ENCODE measurements around the gene THSD8.

DNA sequence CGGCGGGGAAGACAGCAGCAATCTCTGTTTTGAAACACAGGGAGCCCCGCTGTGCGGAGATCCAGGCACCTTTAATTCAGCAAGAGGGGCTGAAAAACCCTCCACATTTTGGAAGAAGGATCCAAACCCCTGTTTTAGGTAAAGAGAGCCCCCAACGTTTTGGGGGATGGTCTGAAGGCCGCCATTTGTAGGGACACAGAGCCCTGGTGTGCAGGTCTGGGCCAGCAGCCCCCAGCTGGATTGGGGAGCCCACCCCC is 23.0 kb upstream of the THSD8 start:
- TF ChIP-seq, protein P1, sequence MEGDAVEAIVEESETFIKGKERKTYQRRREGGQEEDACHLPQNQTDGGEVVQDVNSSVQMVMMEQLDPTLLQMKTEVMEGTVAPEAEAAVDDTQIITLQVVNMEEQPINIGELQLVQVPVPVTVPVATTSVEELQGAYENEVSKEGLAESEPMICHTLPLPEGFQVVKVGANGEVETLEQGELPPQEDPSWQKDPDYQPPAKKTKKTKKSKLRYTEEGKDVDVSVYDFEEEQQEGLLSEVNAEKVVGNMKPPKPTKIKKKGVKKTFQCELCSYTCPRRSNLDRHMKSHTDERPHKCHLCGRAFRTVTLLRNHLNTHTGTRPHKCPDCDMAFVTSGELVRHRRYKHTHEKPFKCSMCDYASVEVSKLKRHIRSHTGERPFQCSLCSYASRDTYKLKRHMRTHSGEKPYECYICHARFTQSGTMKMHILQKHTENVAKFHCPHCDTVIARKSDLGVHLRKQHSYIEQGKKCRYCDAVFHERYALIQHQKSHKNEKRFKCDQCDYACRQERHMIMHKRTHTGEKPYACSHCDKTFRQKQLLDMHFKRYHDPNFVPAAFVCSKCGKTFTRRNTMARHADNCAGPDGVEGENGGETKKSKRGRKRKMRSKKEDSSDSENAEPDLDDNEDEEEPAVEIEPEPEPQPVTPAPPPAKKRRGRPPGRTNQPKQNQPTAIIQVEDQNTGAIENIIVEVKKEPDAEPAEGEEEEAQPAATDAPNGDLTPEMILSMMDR (IDR thresholded peaks at IDR 0.05): no peak
- no peak for TF ChIP-seq EP300 (IDR thresholded peaks at IDR 0.05)
- TF ChIP-seq POLR2A (IDR thresholded peaks at IDR 0.05): no peak

All from tibial nerve (tissue), 4 donors.